ENCODE data around the gene TMEFF1. TPM values are rescaled to one million over a fixed set of nuclear protein-coding genes. Genes with fewer than 3 reads are reported as not detected.

Gene TMEFF1
- total and polyA plus RNA-seq, 10 of the 15 experiments (the other 5 are each of a cell fraction or from before 2014, with no cell fraction given): 0.03 to 0.55 (median 0.11) TPM; not detected in 3

- no peak overlapping the region for H3K9ac ChIP-seq (ENCODE audit: control insufficient read depth, insufficient read depth, low read length)
- BruUV-seq (replicated peaks): no TSS peak
- ATAC-seq (no peak), FAIRE-seq (no peak), DNase-seq (ENCODE audit: low read depth, low spot score) (no peak)
- H4K20me1 ChIP-seq (ENCODE audit: control insufficient read depth, insufficient read depth): no peaks in the 10 kb centered on the region
- H3K27me3 ChIP-seq (replicated peaks in 1 of 2; ENCODE audit: control insufficient read depth in 2 of 2, insufficient read depth in 2 of 2, low read length in 1 of 2): no peaks in the 10 kb centered on the region
- H3K79me2 ChIP-seq (ENCODE audit: control insufficient read depth, insufficient read depth, low read length): no peaks in the 10 kb centered on the region
- H3K27ac ChIP-seq (ENCODE audit: control insufficient read depth, insufficient read depth): no peak overlapping the region
- ChIA-PET POLR2A (no interaction called here), CTCF (interaction anchor here (1.4 kb wide), 1 partner anchor 15 kb away, joined by 3 read pairs; the partner anchor contains the start of gene MSANTD3), RAD21 (ENCODE audit: unreplicated experiment) (interaction anchor here (0.9 kb wide), 1 partner anchor 12 kb away, joined by 3 read pairs; no protein-coding TSS in a partner anchor), SMC1A (ENCODE audit: uncharacterized antibody, unreplicated experiment) (no interaction called here)
- no peaks in the 10 kb centered on the region for H3K36me3 ChIP-seq (ENCODE audit: control insufficient read depth in 2 of 2, insufficient read depth in 2 of 2, low read length in 1 of 2)
- no peak overlapping the region for H2AFZ ChIP-seq (ENCODE audit: control insufficient read depth, low read depth, low read length)
- 99% methylated on average over 19 of the region's 19 CpGs for whole genome bisulfite sequencing (ENCODE audit: insufficient coverage, insufficient replicate concordance, low lambda C conversion rate, missing lambda C conversion rate)
- H3K4me2 ChIP-seq (ENCODE audit: control insufficient read depth, insufficient read depth): no peak overlapping the region
- H3K4me1 ChIP-seq (ENCODE audit: control insufficient read depth, insufficient read depth, low read length): no peaks in the 10 kb centered on the region
- intact Hi-C loops (cut with micrococcal nuclease; ENCODE audit: unreplicated experiment) (no loop called here), in situ Hi-C loops (cut with MboI) (no loop called here)
- no peaks in the 10 kb centered on the region for H3K9me3 ChIP-seq (replicated peaks; ENCODE audit: control insufficient read depth, insufficient read depth, low read length)
- no peak overlapping the region for H3K4me3 ChIP-seq
- TF ChIP-seq E2F4 (IDR thresholded peaks at IDR 0.05; ENCODE audit: low read depth, low read length) (no peak), TCF12 (IDR thresholded peaks at IDR 0.05; ENCODE audit: low read depth, low read length) (no peak), TARDBP (IDR thresholded peaks at IDR 0.05; ENCODE audit: borderline replicate concordance) (no peak), ZNF592 (IDR thresholded peaks at IDR 0.05) (no peak), STAT3 (IDR thresholded peaks at IDR 0.05; ENCODE audit: low read depth, low read length) (no peak), ZBTB33 (IDR thresholded peaks at IDR 0.05) (no peak), CHD4 (IDR thresholded peaks at IDR 0.05) (no peak), PKNOX1 (IDR thresholded peaks at IDR 0.05) (no peak), NR2C1 (IDR thresholded peaks at IDR 0.05) (no peak), REST (IDR thresholded peaks at IDR 0.05; ENCODE audit: low read depth, low read length) (no peak), ATF2 (IDR thresholded peaks at IDR 0.05; ENCODE audit: low read length) (no peak)
These were observed 31.0 kb upstream of the TMEFF1 start for GRCh38 chr9:100441911-100442361.

Measured in GM12878 (cell line).